Stimulated activated CD8-positive, alpha-beta memory T cell treated with anti-CD3 and anti-CD28 coated beads, Interleukin-7, amount 100 ng/mL, for 24 hours (primary cell): ENCODE measurements around the gene AHNAK.
A peak's percentile ranks its signal among the peaks of the same experiment; 100 is the strongest.
"Not testable (repeated sequence)": the region's sequence is repeated elsewhere in the genome, so short reads cannot be mapped to it uniquely, and the experiment has no call there.

Experiments used
- DNase-seq: peaks from one replicate; pipeline ENCODE4 v3.0.0-alpha.2; 2020; ENCODE audit warnings: low read depth

The AHNAK gene

DNA sequence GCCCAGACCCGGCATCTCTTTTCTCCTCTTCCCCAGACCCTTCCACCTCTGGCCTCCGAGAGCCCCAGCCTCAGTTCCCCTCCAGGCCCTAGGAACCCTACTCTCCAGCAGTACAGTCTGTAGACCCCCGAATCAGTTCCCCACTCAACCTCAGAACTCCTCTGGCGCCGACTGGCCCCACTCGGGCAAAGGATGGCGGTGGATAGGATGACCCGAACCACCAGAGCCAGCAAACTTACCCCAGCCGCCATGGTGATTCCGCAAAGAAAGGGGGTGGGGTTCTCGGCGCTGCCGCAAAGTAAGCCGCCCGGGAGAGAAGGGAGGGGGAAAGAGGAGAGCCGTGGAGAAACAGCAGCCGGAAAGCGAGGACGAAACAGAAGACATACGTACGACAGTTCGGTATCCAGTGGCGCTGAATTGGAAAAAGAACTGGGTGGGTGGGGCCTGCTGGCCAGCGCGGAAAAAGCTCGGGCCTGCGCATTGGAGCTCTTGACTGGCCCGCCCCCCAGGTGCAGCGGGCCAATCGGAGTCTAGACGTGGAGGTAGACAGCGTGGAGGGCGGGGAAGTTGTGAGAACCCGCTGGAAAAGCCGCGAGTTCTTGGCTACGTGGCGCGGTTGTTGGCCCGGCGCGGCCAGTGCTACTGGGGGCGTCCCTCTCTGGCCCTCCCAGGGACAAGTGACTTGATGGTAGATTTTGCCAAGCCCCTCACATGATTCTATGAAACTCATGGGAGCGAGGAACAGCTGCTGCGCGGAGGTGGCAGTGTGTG lies 27.2 kb upstream of the AHNAK start, which contains the start of gene EEF1G:
Gene EEF1G (minus strand): TSS at position 300 of the 771 bp plus-strand sequence. CDS start 49 bp downstream, at position 251.
- peak; percentile 93 for DNase-seq

DNA sequence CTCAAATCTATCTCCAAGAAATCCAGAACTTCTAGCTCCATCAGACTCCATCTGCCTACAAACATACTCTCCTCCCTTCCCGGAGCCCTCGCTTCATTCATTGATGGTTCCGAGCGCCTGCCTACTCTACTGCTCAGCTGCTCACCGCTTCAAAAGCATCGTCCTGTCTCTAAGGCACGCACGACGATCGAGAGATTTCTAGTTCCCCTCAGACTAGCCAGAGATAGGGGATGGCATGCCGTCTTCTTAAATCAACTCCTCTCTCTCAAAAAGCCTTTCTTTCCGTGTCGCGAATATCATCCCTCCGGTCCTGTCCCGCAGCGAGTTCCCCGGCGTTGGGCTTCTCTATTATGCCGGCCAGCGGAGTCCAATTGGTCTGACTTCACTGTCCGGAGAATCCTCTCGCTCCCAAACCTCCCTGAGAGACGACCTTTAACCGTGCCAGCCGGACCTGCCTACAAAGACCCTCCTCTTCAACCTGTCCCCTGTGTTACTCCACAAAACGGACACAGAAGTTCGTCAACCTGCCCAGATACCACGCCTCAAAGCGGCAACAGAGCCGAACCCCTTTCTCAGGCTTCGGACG lies 26.5 kb upstream of the AHNAK start:
- no peak for DNase-seq

DNA sequence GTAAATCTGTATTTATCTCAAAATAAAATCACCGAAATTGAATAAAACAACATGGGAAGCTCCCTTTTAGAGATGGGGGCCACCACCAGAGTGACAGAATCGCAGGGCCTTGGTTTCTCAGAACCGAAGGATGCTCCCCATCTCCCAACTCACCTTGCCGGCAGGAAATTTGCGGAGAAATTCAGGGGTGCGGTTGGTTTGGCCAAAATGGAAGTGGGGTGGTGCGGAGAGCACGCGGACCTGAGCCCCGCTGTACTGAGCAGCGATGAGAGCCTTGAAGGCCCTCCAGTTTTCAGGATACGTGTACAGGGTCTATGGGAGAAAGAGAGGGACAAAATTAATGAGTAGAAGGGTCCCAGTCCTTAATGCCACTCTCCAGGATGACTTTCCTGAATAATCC lies 25.8 kb upstream of the AHNAK start:
- no peak for DNase-seq

DNA sequence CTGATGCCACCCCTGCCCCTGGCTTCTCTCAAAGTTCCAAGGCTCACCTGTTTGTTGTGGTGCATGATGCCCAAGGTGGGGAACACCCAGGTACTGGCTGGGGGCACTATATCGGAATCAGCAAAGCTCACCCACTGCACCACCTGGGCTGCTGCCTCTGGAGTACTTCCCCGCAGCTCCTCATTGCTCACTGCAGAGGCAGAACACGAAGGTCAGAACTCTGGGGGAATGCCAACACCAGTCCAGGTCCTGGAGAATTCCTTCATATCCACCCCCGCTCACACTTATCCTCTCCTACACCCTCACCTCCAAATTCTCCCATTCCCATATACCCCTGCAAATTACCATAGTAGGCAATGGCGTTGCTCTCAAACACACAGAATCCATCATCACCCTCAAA lies 24.9 kb upstream of the AHNAK start:
- DNase-seq, result not testable (repeated sequence)

DNA sequence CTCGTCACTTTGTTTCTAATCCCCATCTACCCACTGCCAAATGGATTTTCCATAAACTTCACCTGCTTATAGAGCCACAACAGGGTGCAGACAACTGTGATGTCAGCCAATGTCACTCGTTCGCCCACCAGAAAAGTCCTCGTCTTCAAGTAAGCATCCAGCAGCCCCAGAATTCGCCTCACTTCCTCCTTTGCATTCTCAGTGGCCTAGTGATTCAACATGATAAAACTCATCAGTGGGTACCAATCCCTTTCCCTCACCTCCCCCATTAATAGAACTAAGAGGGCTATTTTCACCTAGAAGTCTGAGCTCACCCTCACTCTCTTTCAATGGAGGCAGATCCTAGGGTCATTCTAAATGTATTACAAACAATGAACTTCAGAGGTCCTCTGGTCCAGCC lies 24.3 kb upstream of the AHNAK start:
- DNase-seq, result not testable (repeated sequence)

DNA sequence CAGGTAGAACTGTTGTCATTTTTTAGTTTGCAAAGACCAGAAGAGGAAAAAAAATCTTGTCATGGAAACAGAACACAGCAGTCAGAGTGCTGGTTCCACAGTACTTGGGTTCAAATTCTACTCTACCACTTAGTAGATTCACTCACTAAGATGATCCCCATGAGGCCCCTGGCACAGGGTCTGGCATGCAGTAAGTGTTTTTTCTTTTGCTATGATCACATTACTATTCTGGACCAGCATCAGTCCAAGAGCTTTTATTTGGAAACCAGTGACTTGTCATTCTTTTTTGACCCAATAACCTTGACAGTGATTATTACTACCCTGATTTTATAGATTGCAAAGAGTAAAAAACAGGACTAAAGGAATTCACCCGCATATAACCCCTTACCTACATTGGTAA lies 23.0 kb upstream of the AHNAK start:
- DNase-seq, result no peak

DNA sequence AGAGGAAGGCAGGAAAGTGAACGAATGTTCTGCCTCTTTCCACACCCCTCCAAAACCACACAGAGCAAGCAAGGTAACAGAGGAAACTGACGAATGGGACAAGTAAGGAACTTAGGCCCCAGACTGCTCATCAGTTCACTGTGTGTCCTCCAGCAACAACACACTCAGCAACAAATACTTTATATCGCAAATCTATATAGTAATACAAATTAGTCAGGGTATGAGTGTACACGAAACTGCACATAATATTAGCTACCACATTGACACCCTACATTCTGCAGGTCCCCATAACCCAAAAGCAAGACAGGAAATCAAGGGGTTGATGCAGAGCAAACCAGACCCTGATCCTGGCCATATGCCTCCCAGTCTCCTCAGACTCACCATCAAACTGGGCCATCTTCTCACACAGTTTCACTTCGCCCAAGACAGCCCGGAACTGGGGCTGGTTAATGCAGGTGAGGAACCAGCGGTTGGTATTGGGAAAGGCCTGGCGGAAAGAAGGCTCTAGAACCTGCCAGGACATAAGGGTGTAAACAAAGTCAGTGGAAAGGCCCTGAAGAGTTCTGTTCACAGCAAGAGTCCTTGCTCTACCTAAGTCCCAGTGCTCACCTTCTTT lies 20.5 kb upstream of the AHNAK start:
- DNase-seq, result no peak

DNA sequence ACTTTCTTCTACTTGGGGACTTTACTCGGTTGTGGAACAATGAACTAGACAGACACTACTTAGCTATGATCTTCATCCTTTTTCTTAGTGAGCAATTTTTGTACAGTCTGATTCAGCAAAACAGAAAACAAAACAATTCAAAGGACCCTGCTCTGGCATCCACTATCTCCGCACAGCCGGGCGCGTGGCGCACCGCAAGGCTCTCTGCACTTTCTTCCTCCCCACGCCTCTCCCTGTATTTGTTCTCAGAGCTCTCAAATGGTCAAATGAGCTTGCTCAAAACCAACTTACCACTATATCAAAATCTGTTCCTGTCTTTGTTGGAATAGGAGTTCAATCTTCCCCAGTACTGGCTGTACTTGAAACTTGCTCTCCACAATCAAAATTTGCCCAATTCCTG lies 19.6 kb upstream of the AHNAK start:
- DNase-seq, result no peak

DNA sequence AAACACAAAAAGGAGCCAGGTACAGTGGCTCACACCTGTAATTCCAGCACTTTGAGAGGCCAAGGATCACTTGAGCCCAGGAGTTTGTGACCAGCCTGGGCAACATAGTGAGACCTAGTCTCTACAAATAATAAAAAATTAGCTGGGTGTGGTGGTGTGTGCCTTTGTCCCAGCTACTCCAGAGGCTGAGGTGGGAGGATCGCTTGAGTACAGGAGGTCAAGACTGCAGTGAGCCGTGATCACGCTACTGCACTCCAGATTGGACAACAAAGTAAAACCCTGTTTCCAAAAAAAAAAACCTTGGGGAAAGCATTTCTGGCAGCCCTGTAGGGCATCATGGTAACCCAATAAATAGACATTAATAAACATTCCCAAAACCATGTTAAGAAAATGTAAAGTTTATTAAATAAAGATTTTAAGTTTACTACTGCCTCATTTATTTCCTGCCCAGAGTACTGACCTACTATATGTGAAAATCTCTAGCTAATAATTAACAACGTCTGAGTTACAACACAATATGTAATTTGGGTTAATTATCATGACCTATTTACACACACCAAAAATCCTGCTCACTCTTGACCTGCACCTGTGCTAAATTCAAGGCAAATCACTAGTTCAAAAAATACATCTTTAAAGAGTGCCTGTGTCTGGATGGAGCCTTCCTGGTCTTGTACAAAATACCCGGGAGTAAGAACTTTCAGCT lies 18.6 kb upstream of the AHNAK start:
- no peak for DNase-seq

DNA sequence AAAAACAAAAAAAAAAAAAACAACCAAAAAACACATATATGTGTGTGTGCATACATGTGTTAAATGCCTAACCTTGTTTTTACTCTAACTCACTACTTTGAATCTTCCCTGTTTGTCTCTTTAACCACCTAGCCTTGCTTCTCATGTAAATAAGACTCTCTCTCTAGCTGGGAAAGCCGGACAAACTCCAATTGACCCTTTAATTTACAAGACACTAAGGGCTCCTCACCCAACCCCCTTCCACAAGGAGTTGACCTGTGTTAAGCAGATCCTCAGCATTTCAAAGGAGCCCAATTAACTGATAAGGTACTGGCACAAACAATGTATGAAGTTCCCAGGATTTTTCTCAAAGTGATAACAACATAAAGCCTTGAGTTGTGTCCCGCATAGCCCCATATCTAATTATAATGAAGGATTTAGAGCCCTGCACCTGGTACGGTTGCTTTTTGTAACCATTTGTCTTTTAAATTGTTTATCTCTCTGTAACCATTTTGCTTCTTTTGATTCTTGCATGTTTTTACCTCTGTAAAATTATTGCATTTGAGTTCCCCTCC lies 15.1 kb upstream of the AHNAK start:
- DNase-seq, result not testable (repeated sequence)

DNA sequence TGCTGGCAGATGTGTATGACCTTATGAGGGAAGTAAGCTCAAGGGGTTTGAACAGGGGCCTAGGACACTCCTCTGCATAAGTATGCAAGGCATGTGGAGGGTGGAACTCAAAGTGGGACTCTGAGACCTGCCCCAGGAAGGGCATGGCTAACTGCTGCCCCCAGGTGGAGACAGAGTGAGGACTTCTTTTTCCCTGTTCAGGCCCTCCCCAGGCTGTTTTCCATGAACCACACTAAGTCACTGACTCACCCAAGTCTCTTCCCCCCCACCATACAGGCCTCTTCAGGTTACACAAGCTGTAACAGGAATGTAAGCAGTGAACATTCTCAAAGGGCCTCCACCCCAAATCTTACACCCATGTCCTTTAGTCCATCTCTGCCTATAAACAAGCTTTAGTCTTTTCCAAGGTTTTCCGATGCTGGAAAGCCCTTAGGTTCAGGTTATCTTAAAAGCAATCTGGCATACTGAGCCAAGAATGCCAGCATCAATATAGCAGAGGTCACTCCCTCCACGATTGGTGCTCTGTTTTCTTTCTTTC lies 14.0 kb upstream of the AHNAK start:
- DNase-seq, result no peak

DNA sequence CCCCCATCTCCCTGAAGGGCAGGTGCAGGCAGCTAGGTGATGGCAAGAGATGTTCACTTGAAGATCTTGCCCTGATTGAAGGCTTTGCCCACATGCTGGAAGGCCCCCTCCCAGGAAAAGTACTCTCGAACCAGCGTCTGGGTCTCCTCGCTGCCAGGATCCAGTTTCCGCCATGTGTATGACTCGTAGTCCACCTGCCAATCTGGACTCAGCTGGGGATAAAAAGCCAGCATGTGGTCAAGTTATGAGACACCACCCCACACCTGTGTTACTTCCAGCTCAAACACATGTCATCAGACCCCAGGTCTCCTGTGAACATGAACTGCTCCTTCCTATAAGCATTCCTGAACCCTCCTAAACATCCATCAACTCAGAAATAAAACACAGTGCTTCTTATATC lies 13.0 kb upstream of the AHNAK start:
- DNase-seq, result not testable (repeated sequence)

DNA sequence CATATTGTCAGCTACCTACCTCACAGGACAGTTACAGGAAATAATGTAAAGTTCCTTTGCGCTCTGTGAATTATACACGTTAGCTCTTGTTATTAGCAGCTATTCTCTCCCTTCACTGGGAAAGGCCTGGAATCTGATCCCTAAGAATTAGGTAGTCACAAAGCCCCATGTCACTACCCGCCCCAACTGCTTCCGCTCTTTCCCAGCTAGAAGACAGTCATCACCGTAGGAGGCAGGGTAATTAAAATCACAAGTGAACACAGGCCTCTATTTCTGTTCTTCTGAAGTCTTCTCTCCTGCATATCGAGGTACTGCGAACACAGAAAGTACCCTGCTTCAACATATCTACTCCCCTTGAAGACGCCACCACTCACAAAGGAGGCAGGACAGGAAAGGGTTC lies 12.6 kb upstream of the AHNAK start:
- DNase-seq, result no peak

DNA sequence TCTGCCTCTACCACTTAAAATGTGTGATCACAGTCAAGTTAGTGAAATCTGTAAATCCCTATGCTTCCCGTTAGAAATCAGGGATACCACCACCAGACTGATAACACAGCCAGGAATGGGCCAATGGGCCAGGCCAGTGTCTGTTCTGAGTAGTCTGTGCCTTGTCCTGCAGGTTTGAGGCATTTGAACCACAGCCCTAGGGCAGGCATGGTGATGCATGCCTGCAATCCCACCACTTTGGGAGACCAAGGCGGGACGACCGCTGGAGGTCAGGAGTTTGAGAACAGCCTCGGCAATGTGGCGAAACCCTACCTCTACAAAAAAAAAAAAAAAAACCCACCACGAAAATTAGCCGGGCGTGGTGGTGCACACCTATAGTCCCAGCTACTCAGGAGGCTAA lies 12.1 kb upstream of the AHNAK start:
- no peak for DNase-seq

DNA sequence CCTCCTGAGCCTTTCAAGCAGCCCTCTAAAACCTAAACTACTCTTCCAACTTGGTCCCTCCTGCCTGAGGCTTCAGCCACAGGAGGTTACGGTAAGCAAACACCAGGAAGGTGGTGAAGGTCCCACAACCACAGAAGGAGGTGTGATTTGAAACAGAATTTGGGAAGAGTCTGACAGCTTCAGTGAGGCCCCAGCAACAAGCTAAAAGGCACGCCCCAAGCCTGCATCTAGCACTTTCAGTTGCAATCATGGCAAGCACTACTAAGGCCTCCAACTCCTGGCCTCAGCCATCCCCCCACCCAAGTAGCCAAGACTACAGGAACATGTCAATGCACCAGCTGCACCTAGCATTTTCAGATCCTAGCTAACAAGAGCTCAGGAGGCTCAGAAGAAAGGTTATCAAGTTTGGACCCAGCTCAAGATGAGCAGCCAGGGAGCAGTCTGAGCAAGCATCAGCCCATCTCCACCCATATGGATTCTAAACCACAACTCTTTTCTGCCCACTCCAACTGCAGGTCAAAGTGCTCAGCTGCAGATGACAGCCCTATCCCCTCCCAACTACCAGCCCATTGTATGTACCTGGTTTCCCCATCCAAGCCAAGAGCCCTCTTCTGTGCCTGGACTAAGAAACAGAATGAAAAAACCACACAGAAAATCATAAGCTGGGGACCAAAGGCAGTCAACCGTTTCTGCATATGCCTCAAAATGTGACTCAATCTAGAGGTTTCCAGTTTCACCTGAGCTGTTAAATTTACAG lies 10.4 kb upstream of the AHNAK start:
- DNase-seq, result no peak

DNA sequence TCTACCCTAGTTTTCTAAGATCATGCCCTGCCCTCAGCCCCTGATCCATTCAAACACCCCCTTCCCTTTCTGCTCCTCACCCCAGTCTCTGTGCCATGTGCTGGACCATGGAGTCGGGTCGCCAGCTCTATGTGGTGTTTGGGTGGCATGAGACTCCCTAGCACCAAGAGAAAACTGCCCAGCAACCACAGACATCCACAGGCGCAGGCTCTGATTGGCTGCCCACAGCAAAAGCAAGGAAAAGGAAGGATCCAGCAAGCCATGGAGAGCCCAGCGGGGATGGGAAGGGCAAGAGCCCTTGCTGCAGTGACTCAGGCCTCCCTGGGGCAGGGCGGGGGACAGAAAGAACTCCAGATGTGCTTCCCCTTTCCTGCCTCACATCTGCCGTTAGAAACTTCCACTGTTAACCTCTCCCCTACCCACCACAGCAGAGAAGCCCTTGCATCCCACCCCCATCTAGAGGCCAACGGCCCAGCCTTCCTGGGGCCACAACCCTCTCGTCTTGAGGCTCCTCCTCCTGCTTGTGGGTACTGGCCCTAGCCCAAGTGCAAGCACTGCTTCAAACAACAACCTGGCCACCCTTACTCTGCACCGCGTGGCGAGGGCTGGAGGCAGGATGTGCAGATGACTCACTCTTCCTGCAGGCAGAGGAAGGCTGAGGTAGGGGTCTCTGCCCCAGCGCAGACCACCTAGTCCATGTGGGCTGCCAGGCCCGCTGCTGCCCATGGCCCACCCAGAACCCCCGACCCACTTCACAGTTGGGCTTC lies 9.7 kb upstream of the AHNAK start:
- DNase-seq, result no peak

DNA sequence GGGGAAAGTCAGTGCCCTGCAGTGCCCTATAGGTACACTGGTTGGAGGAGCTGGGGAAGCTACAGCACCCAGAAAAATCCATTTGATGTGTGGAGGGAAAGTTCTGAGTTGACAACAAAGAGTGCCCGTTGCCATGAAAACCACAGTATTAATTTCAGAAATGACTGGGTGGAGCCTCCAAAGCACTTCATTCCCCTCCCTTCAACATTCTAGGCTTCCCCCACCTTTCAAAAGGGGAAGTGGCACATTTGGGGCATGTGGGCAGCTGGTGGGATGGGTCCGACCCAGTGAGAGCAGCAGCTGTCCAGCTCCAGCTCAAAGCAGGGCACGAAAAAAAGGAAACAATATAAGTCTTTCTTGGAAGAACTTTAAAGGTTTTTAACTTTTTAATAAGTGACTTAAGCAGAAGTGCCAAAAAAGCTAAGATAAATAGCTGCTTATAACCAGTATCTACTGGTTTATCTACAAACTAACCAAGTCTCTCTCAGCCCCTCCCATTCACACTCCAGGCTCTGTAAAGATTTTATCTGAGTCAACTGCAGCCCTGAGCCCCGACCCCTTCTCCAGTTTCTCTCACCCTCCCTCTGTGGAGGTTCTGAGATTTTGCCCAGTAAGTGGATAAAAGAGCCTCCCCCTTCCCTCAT lies 9.0 kb upstream of the AHNAK start:
- DNase-seq, result no peak

DNA sequence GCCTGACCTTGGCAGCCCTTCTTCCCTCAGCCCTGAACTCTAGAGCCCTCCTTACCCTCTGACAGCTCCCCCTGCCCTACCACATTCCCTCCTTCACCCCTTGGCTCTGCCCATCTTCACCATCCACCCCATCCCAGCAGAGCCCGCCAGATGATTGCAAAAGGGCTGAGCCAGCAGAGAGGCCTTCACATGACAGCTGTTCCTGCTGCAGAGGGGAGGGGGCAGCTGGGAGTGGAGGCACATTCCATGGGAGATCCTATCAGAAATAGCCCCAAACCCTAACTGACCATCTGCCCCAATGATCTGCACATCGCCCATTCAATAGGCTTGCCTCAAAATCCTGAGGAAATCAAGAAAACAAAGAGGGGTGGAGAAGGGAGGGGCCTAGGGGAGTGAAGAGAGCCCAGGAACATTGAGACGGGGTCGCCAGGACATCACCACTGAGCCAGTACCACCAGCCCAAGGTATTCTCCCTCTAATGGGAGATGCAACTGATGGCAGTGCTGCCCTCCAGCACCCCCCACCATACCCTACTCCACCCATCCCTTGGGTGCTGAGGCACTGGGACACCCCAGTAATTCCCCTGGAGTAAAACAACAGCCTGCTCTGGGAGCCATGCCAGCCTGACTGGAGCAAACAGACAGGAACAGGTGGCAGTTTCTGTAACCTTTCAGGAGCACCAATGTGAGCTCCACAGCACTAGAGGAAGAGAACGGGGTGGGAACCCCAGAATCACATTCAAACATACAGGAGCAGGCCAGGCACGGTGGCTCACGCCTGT lies 8.0 kb upstream of the AHNAK start:
- DNase-seq, result no peak

DNA sequence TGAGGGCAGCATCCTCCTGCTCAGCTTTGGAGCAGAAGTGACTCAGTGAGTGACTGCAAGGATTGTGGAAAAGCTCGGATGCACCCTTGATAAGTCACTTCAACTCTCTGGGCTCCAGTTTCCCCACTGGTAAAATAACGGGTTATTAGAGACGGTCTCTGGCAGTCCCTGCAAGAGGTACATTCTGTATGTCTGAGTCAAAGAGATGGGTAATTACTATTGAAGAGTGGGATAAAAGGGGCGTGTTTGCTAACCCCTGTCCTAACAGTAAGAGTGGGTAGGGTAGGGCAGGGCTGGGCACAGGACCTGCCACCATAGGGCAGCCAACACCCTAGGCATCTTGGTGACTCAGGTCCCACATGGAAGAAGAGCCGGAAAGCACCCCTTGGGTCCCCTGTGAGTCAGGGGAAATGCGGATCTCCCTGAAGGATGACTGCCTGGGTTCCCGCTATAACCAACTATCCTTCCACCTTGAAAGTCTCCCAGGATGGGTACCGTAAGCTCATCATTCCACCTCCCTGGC lies 7.3 kb upstream of the AHNAK start:
- DNase-seq, result no peak
